WTC11 (cell line): ENCODE results near the gene CKB. TPM values are rescaled to one million over a fixed set of nuclear protein-coding genes. Genes with fewer than 3 reads are reported as not detected.

Experiments
- GABPB1 ChIP-seq: sonication (generic); formaldehyde crosslinking; IDR thresholded peaks from 2 replicates; pipeline ENCODE4 v1.8.1; 2023; ENCODE audit warnings: mild to moderate bottlenecking, missing genetic modification reagents
- GRHL2 ChIP-seq: fragments of 250-450 bp; sonication (Bioruptor Pico); IDR thresholded peaks from 2 replicates; pipeline ENCODE4 v1.8.0; 2022; ENCODE audit warnings: mild to moderate bottlenecking, moderate library complexity; ENCODE audit not compliant: insufficient replicate concordance, severe bottlenecking
- HMGA2 ChIP-seq: fragments of 250-450 bp; sonication (Bioruptor Pico); IDR thresholded peaks from 2 replicates; pipeline ENCODE4 v1.4.0; 2021; ENCODE audit warnings: mild to moderate bottlenecking, moderate library complexity
- IRF2 ChIP-seq: sonication (generic); formaldehyde crosslinking; IDR thresholded peaks from 2 replicates; pipeline ENCODE4 v1.8.0; 2022; ENCODE audit warnings: low read depth, missing genetic modification reagents, borderline replicate concordance
- KAT7 ChIP-seq: sonication (generic); formaldehyde crosslinking; IDR thresholded peaks from 2 replicates; pipeline ENCODE4 v1.8.1; 2023; ENCODE audit warnings: missing genetic modification reagents, mild to moderate bottlenecking, borderline replicate concordance
- NFYB ChIP-seq: sonication (generic); formaldehyde crosslinking; conservative IDR thresholded peaks from 2 replicates; pipeline ENCODE4 v1.8.0; 2022; ENCODE audit warnings: low read depth, missing genetic modification reagents
- OVOL2 ChIP-seq: fragments of 250-450 bp; sonication (Bioruptor Pico); IDR thresholded peaks from 2 replicates; pipeline ENCODE4 v1.9.0; 2021; ENCODE audit warnings: mild to moderate bottlenecking, borderline replicate concordance
- RELA ChIP-seq: sonication (generic); formaldehyde crosslinking; IDR thresholded peaks from 2 replicates; pipeline ENCODE4 v1.8.1; 2022; ENCODE audit warnings: missing genetic modification reagents, mild to moderate bottlenecking, borderline replicate concordance
- SMAD4 ChIP-seq: sonication (generic); formaldehyde crosslinking; IDR thresholded peaks from 2 replicates; pipeline ENCODE4 v1.8.0; 2022; ENCODE audit warnings: mild to moderate bottlenecking, missing genetic modification reagents
- TCF7 ChIP-seq: sonication (generic); formaldehyde crosslinking; IDR thresholded peaks from 2 replicates; pipeline ENCODE4 v1.8.0; 2022; ENCODE audit warnings: mild to moderate bottlenecking, low read depth, missing genetic modification reagents, moderate library complexity
- ZNF317 ChIP-seq: sonication (generic); formaldehyde crosslinking; IDR thresholded peaks from 2 replicates; pipeline ENCODE4 v1.8.1; 2023; ENCODE audit warnings: low read depth, mild to moderate bottlenecking, moderate library complexity, missing genetic modification reagents, borderline replicate concordance
- ZNF416 ChIP-seq: fragments of 250-450 bp; sonication (Bioruptor Pico); IDR thresholded peaks from 2 replicates; pipeline ENCODE4 v1.9.0; 2021; ENCODE audit warnings: mild to moderate bottlenecking, inconsistent platforms
- total RNA-seq: library from RNA; stranded (reverse); gene quantifications from 3 replicates; pipeline ENCODE4 v1.2.3, GENCODE V29; 2021
- TF ChIP-seq, protein P1 (sequence below): sonication (generic); formaldehyde crosslinking; IDR thresholded peaks from 2 replicates; pipeline ENCODE4 v1.8.0; 2022; ENCODE audit warnings: missing genetic modification reagents
- TF ChIP-seq, protein P2 (sequence below): fragments of 250-450 bp; sonication (Bioruptor Pico); IDR thresholded peaks from 2 replicates; pipeline ENCODE4 v1.9.0; 2021; ENCODE audit warnings: mild to moderate bottlenecking, borderline replicate concordance
- TF ChIP-seq, protein P3 (sequence below): sonication (generic); formaldehyde crosslinking; IDR thresholded peaks from 2 replicates; pipeline ENCODE4 v1.8.1; 2023; ENCODE audit warnings: mild to moderate bottlenecking, missing genetic modification reagents, moderate library complexity
- TF ChIP-seq, protein P4 (sequence below): sonication (generic); formaldehyde crosslinking; IDR thresholded peaks from 2 replicates; pipeline ENCODE4 v1.8.1; 2023; ENCODE audit warnings: mild to moderate bottlenecking, missing genetic modification reagents, borderline replicate concordance
- TF ChIP-seq, protein P5 (sequence below): sonication (generic); formaldehyde crosslinking; IDR thresholded peaks from 2 replicates; pipeline ENCODE4 v1.8.1; 2022; ENCODE audit warnings: mild to moderate bottlenecking, moderate library complexity, missing genetic modification reagents
- TF ChIP-seq, protein P6 (sequence below): sonication (generic); formaldehyde crosslinking; IDR thresholded peaks from 2 replicates; pipeline ENCODE4 v1.8.1; 2023; ENCODE audit warnings: mild to moderate bottlenecking, missing genetic modification reagents, moderate library complexity
- TF ChIP-seq, protein P7 (sequence below): sonication (generic); formaldehyde crosslinking; IDR thresholded peaks from 2 replicates; pipeline ENCODE4 v1.8.1; 2022; ENCODE audit warnings: missing genetic modification reagents, borderline replicate concordance
- TF ChIP-seq, protein P8 (sequence below): fragments of 250-450 bp; sonication (Bioruptor Pico); IDR thresholded peaks from 2 replicates; pipeline ENCODE4 v1.8.0; 2021; ENCODE audit warnings: mild to moderate bottlenecking

CKB gene
- total RNA-seq, 1 experiment from 2014 or later = 555 TPM

DNA sequence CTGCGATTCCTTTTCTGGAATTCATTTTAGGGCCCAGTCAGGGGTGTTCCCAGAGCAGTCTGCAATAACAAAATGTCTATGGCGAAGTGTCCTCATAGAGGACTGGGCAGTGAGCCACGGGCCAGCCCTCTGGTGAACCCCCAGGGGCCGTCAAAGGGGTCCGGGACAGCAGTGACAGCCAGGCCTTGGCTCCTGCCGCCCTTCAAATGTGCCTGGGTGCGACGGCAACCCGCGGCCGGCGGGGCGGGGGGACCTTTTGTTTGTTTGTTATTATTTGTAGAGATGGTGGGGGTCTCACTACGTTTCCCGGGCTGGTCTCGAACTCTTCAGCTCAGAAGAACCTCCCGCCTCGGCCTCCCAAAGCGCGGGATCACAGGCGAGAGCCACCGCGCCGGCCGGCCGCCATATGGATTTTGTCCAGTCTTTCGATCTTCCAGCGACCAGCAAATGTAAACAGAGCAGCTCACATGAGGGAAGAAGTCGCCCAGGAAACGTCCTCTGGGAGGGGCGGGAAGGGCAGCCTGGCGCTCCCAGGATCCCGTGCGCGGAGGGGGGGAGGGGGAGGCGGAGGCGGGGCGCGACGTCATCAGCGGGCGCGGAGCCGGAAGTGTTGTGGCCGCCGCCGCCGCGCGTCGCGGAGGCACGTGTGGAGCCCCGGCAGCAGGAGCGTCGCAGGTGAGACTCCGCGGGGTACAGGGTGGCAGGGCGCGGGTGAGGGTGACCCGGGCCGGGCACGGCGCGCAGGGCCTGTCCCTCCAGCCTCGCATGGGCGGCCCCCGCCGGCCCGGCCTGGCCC lies 6.2 kb upstream of the CKB start, which contains the start of gene TRMT61A (continued):
- TF ChIP-seq, protein P1, sequence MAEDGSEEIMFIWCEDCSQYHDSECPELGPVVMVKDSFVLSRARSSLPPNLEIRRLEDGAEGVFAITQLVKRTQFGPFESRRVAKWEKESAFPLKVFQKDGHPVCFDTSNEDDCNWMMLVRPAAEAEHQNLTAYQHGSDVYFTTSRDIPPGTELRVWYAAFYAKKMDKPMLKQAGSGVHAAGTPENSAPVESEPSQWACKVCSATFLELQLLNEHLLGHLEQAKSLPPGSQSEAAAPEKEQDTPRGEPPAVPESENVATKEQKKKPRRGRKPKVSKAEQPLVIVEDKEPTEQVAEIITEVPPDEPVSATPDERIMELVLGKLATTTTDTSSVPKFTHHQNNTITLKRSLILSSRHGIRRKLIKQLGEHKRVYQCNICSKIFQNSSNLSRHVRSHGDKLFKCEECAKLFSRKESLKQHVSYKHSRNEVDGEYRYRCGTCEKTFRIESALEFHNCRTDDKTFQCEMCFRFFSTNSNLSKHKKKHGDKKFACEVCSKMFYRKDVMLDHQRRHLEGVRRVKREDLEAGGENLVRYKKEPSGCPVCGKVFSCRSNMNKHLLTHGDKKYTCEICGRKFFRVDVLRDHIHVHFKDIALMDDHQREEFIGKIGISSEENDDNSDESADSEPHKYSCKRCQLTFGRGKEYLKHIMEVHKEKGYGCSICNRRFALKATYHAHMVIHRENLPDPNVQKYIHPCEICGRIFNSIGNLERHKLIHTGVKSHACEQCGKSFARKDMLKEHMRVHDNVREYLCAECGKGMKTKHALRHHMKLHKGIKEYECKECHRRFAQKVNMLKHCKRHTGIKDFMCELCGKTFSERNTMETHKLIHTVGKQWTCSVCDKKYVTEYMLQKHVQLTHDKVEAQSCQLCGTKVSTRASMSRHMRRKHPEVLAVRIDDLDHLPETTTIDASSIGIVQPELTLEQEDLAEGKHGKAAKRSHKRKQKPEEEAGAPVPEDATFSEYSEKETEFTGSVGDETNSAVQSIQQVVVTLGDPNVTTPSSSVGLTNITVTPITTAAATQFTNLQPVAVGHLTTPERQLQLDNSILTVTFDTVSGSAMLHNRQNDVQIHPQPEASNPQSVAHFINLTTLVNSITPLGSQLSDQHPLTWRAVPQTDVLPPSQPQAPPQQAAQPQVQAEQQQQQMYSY (CRISPR knock-in tag) = no peak
- TF ChIP-seq NFYB (no peak), SMAD4 (no peak), ZNF317 (CRISPR knock-in tag) (no peak), GABPB1 (peak; percentile 65; the same call in 1 of the 2 replicates), ZNF416 (CRISPR knock-in tag) (no peak), HMGA2 (CRISPR knock-in tag) (no peak), IRF2 (CRISPR knock-in tag) (no peak), KAT7 (CRISPR knock-in tag) (peak; percentile 55; the same call in 1 of the 2 replicates), OVOL2 (CRISPR knock-in tag) (no peak), RELA (CRISPR knock-in tag) (0 out of 2 replicates have a peak, but pooled peaks have one; percentile 23), GRHL2 (CRISPR knock-in tag) (no peak), TCF7 (CRISPR knock-in tag) (no peak)
- TF ChIP-seq, protein P2, sequence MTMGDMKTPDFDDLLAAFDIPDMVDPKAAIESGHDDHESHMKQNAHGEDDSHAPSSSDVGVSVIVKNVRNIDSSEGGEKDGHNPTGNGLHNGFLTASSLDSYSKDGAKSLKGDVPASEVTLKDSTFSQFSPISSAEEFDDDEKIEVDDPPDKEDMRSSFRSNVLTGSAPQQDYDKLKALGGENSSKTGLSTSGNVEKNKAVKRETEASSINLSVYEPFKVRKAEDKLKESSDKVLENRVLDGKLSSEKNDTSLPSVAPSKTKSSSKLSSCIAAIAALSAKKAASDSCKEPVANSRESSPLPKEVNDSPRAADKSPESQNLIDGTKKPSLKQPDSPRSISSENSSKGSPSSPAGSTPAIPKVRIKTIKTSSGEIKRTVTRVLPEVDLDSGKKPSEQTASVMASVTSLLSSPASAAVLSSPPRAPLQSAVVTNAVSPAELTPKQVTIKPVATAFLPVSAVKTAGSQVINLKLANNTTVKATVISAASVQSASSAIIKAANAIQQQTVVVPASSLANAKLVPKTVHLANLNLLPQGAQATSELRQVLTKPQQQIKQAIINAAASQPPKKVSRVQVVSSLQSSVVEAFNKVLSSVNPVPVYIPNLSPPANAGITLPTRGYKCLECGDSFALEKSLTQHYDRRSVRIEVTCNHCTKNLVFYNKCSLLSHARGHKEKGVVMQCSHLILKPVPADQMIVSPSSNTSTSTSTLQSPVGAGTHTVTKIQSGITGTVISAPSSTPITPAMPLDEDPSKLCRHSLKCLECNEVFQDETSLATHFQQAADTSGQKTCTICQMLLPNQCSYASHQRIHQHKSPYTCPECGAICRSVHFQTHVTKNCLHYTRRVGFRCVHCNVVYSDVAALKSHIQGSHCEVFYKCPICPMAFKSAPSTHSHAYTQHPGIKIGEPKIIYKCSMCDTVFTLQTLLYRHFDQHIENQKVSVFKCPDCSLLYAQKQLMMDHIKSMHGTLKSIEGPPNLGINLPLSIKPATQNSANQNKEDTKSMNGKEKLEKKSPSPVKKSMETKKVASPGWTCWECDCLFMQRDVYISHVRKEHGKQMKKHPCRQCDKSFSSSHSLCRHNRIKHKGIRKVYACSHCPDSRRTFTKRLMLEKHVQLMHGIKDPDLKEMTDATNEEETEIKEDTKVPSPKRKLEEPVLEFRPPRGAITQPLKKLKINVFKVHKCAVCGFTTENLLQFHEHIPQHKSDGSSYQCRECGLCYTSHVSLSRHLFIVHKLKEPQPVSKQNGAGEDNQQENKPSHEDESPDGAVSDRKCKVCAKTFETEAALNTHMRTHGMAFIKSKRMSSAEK (CRISPR knock-in tag) = no peak
- TF ChIP-seq, protein P3, sequence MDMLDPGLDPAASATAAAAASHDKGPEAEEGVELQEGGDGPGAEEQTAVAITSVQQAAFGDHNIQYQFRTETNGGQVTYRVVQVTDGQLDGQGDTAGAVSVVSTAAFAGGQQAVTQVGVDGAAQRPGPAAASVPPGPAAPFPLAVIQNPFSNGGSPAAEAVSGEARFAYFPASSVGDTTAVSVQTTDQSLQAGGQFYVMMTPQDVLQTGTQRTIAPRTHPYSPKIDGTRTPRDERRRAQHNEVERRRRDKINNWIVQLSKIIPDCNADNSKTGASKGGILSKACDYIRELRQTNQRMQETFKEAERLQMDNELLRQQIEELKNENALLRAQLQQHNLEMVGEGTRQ (CRISPR knock-in tag) = peak; percentile 69
- TF ChIP-seq, protein P4, sequence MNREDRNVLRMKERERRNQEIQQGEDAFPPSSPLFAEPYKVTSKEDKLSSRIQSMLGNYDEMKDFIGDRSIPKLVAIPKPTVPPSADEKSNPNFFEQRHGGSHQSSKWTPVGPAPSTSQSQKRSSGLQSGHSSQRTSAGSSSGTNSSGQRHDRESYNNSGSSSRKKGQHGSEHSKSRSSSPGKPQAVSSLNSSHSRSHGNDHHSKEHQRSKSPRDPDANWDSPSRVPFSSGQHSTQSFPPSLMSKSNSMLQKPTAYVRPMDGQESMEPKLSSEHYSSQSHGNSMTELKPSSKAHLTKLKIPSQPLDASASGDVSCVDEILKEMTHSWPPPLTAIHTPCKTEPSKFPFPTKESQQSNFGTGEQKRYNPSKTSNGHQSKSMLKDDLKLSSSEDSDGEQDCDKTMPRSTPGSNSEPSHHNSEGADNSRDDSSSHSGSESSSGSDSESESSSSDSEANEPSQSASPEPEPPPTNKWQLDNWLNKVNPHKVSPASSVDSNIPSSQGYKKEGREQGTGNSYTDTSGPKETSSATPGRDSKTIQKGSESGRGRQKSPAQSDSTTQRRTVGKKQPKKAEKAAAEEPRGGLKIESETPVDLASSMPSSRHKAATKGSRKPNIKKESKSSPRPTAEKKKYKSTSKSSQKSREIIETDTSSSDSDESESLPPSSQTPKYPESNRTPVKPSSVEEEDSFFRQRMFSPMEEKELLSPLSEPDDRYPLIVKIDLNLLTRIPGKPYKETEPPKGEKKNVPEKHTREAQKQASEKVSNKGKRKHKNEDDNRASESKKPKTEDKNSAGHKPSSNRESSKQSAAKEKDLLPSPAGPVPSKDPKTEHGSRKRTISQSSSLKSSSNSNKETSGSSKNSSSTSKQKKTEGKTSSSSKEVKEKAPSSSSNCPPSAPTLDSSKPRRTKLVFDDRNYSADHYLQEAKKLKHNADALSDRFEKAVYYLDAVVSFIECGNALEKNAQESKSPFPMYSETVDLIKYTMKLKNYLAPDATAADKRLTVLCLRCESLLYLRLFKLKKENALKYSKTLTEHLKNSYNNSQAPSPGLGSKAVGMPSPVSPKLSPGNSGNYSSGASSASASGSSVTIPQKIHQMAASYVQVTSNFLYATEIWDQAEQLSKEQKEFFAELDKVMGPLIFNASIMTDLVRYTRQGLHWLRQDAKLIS (CRISPR knock-in tag) = no peak
- TF ChIP-seq, protein P5, sequence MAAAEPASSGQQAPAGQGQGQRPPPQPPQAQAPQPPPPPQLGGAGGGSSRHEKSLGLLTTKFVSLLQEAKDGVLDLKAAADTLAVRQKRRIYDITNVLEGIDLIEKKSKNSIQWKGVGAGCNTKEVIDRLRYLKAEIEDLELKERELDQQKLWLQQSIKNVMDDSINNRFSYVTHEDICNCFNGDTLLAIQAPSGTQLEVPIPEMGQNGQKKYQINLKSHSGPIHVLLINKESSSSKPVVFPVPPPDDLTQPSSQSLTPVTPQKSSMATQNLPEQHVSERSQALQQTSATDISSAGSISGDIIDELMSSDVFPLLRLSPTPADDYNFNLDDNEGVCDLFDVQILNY (CRISPR knock-in tag) = no peak
- TF ChIP-seq, protein P6, sequence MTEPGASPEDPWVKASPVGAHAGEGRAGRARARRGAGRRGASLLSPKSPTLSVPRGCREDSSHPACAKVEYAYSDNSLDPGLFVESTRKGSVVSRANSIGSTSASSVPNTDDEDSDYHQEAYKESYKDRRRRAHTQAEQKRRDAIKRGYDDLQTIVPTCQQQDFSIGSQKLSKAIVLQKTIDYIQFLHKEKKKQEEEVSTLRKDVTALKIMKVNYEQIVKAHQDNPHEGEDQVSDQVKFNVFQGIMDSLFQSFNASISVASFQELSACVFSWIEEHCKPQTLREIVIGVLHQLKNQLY (CRISPR knock-in tag) = no peak
- TF ChIP-seq, protein P7, sequence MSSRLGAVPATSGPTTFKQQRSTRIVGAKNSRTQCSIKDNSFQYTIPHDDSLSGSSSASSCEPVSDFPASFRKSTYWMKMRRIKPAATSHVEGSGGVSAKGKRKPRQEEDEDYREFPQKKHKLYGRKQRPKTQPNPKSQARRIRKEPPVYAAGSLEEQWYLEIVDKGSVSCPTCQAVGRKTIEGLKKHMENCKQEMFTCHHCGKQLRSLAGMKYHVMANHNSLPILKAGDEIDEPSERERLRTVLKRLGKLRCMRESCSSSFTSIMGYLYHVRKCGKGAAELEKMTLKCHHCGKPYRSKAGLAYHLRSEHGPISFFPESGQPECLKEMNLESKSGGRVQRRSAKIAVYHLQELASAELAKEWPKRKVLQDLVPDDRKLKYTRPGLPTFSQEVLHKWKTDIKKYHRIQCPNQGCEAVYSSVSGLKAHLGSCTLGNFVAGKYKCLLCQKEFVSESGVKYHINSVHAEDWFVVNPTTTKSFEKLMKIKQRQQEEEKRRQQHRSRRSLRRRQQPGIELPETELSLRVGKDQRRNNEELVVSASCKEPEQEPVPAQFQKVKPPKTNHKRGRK (CRISPR knock-in tag) = no peak
- TF ChIP-seq, protein P8, sequence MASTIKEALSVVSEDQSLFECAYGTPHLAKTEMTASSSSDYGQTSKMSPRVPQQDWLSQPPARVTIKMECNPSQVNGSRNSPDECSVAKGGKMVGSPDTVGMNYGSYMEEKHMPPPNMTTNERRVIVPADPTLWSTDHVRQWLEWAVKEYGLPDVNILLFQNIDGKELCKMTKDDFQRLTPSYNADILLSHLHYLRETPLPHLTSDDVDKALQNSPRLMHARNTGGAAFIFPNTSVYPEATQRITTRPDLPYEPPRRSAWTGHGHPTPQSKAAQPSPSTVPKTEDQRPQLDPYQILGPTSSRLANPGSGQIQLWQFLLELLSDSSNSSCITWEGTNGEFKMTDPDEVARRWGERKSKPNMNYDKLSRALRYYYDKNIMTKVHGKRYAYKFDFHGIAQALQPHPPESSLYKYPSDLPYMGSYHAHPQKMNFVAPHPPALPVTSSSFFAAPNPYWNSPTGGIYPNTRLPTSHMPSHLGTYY (CRISPR knock-in tag) = no peak
